HepG2 (cell line): ENCODE measurements around the gene ATAD3C. TPM values are rescaled to one million over a fixed set of nuclear protein-coding genes. Genes with fewer than 3 reads are reported as not detected.
A peak's percentile ranks its signal among the peaks of the same experiment; 100 is the strongest.

Experiments used
- ARHGAP35 ChIP-seq: sonication (generic); formaldehyde crosslinking; IDR thresholded peaks from 2 replicates; pipeline ENCODE4 v1.9.0; 2022; ENCODE audit warnings: mild to moderate bottlenecking, inconsistent platforms, moderate library complexity, missing genetic modification reagents, borderline replicate concordance
- BCL6 ChIP-seq: IDR thresholded peaks from 2 replicates; pipeline ENCODE4 v1.6.1; 2016; ENCODE audit warnings: missing genetic modification reagents, missing compliant biosample characterization
- CEBPB ChIP-seq: IDR thresholded peaks from 2 replicates; pipeline ENCODE4 v1.6.1; 2011; ENCODE audit warnings: low read depth, low read length, improper control_type of control experiment, borderline replicate concordance
- FOXC1 ChIP-seq: sonication (generic); formaldehyde crosslinking; IDR thresholded peaks from 2 replicates; pipeline ENCODE4 v1.8.0; 2022; ENCODE audit warnings: mild to moderate bottlenecking, missing genetic modification reagents, borderline replicate concordance
- PHF20 ChIP-seq: sonication (generic); formaldehyde crosslinking; IDR thresholded peaks from 2 replicates; pipeline ENCODE4 v1.5.0; 2020; ENCODE audit warnings: mild to moderate bottlenecking, missing genetic modification reagents
- RARG ChIP-seq: sonication (generic); formaldehyde crosslinking; IDR thresholded peaks from 2 replicates; pipeline ENCODE4 v1.4.0; 2020; ENCODE audit warnings: low read depth, mild to moderate bottlenecking, missing genetic modification reagents
- SAP130 ChIP-seq: IDR thresholded peaks from 2 replicates; pipeline ENCODE4 v1.6.1; 2016; ENCODE audit warnings: low read depth
- SUZ12 ChIP-seq: fragments of 150-350 bp; IDR thresholded peaks from 2 replicates; pipeline ENCODE4 v1.6.1; 2014; ENCODE audit warnings: low read depth, low read length
- TAF1 ChIP-seq: sonication (generic); formaldehyde crosslinking; IDR thresholded peaks from 2 replicates; pipeline ENCODE4 v1.4.0; 2020; ENCODE audit warnings: missing genetic modification reagents
- XBP1 ChIP-seq: sonication (generic); formaldehyde crosslinking; IDR thresholded peaks from 2 replicates; pipeline ENCODE4 v1.5.0; 2020; ENCODE audit warnings: missing genetic modification reagents
- ZNF615 ChIP-seq: sonication (generic); formaldehyde crosslinking; IDR thresholded peaks from 2 replicates; pipeline ENCODE4 v1.5.0; 2020; ENCODE audit warnings: mild to moderate bottlenecking, missing genetic modification reagents, borderline replicate concordance
- ZNF768 ChIP-seq: sonication (generic); formaldehyde crosslinking; IDR thresholded peaks from 2 replicates; pipeline ENCODE4 v1.4.0; 2020; ENCODE audit warnings: missing genetic modification reagents
- ZSCAN21 ChIP-seq: sonication (generic); formaldehyde crosslinking; IDR thresholded peaks from 2 replicates; pipeline ENCODE4 v1.8.0; 2022; ENCODE audit warnings: mild to moderate bottlenecking, missing genetic modification reagents, moderate library complexity, borderline replicate concordance
- ZSCAN25 ChIP-seq: sonication (generic); formaldehyde crosslinking; IDR thresholded peaks from 2 replicates; pipeline ENCODE4 v1.8.0; 2022; ENCODE audit warnings: mild to moderate bottlenecking, missing genetic modification reagents
- polyA plus RNA-seq, 8 experiments: library from polyadenylated mRNA; depleted of rRNA in 3 of 8; stranded (reverse) in 7 of 8; unstranded in 1 of 8; fragments of >200 nt; fragmentation: Illumina TruSeq in 4 of 8; extraction: Trizol in 4 of 8; gene quantifications; 2 replicates each; pipeline versions ENCODE4 v1.2.1 to v1.2.3, GENCODE V29; 2011 to 2016; ENCODE audit warnings: low read depth in 4 of 8, missing spikeins in 1 of 8, mixed read lengths in 1 of 8; ENCODE audit not compliant: insufficient read depth in 1 of 8
- total RNA-seq, 5 experiments: library from RNA; depleted of rRNA; stranded (reverse); fragments of >200 nt; fragmentation: Illumina TruSeq; extraction: Trizol; gene quantifications; 2 replicates each; pipeline ENCODE4 v1.2.3, GENCODE V29; 2016; ENCODE audit warnings: low read depth in 1 of 5
- TF ChIP-seq, protein P1 (sequence below): sonication (generic); formaldehyde crosslinking; IDR thresholded peaks from 2 replicates; pipeline ENCODE4 v1.4.0; 2020; ENCODE audit warnings: missing genetic modification reagents, borderline replicate concordance
- TF ChIP-seq, protein P2 (sequence below): sonication (generic); formaldehyde crosslinking; conservative IDR thresholded peaks from 2 replicates; pipeline ENCODE4 v1.8.0; 2022; ENCODE audit warnings: low read depth, missing genetic modification reagents
- TF ChIP-seq, protein P3 (sequence below): sonication (generic); formaldehyde crosslinking; IDR thresholded peaks from 2 replicates; pipeline ENCODE4 v1.8.1; 2023; ENCODE audit warnings: mild to moderate bottlenecking, moderate library complexity, missing genetic modification reagents
- TF ChIP-seq, protein P4 (sequence below): sonication (generic); formaldehyde crosslinking; IDR thresholded peaks from 2 replicates; pipeline ENCODE4 v1.5.0; 2020; ENCODE audit warnings: missing genetic modification reagents
- TF ChIP-seq, protein P5 (sequence below): IDR thresholded peaks from 2 replicates; pipeline ENCODE4 v1.6.1; 2018; ENCODE audit warnings: missing genetic modification reagents, mild to moderate bottlenecking, missing compliant biosample characterization

ATAD3C gene
- total and polyA plus RNA-seq, 2 of the 13 experiments (the other 11 are each of a cell fraction or from before 2014, with no cell fraction given) = 2.4 to 3.2 TPM

DNA sequence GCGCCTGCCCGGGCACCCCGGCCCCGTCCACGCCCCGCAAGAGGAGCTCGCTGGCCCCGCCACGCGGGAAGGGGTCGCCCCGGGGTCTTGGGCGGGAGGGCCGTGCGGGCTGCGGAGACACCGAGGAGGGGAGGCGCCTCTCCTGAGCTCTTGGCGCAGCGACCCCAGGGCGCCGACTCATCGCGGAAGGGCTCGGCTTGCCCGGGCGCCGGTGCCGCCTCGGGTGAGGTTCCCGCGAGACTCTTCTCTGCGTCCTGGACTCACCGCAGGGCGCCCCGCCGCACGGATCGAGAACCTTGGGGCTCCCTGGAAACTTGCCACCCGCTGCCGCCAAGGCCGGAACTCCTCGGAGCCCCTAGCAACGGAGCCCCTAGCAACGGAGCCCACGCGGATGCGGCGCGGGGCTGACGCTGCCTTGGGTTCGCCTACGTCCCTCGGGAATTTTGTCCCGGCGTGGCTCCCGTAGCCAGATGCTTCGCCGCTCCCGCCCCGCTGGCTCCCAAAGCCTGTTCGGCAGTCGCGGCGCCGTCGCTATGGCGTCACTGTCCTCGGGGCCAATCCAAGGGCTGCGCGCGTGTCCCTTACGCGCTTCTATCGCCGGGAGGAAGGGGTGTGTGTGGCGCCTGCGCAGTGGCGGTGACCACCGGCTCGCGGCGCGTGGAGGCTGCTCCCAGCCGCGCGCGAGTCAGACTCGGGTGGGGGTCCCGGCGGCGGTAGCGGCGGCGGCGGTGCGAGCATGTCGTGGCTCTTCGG, 62.2 kb downstream of the ATAD3C start, which contains the start of gene ATAD3A (continued):
- TF ChIP-seq, protein P1, sequence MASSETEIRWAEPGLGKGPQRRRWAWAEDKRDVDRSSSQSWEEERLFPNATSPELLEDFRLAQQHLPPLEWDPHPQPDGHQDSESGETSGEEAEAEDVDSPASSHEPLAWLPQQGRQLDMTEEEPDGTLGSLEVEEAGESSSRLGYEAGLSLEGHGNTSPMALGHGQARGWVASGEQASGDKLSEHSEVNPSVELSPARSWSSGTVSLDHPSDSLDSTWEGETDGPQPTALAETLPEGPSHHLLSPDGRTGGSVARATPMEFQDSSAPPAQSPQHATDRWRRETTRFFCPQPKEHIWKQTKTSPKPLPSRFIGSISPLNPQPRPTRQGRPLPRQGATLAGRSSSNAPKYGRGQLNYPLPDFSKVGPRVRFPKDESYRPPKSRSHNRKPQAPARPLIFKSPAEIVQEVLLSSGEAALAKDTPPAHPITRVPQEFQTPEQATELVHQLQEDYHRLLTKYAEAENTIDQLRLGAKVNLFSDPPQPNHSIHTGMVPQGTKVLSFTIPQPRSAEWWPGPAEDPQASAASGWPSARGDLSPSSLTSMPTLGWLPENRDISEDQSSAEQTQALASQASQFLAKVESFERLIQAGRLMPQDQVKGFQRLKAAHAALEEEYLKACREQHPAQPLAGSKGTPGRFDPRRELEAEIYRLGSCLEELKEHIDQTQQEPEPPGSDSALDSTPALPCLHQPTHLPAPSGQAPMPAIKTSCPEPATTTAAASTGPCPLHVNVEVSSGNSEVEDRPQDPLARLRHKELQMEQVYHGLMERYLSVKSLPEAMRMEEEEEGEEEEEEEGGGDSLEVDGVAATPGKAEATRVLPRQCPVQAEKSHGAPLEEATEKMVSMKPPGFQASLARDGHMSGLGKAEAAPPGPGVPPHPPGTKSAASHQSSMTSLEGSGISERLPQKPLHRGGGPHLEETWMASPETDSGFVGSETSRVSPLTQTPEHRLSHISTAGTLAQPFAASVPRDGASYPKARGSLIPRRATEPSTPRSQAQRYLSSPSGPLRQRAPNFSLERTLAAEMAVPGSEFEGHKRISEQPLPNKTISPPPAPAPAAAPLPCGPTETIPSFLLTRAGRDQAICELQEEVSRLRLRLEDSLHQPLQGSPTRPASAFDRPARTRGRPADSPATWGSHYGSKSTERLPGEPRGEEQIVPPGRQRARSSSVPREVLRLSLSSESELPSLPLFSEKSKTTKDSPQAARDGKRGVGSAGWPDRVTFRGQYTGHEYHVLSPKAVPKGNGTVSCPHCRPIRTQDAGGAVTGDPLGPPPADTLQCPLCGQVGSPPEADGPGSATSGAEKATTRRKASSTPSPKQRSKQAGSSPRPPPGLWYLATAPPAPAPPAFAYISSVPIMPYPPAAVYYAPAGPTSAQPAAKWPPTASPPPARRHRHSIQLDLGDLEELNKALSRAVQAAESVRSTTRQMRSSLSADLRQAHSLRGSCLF (CRISPR knock-in tag) = no peak
- TF ChIP-seq PHF20 (CRISPR knock-in tag) = peak; percentile 96
- TF ChIP-seq XBP1 = 0 out of 2 replicates have a peak, but pooled peaks have one; percentile 34
- TF ChIP-seq CEBPB = no peak; the same call in 1 of the 2 replicates
- TF ChIP-seq, protein P2, sequence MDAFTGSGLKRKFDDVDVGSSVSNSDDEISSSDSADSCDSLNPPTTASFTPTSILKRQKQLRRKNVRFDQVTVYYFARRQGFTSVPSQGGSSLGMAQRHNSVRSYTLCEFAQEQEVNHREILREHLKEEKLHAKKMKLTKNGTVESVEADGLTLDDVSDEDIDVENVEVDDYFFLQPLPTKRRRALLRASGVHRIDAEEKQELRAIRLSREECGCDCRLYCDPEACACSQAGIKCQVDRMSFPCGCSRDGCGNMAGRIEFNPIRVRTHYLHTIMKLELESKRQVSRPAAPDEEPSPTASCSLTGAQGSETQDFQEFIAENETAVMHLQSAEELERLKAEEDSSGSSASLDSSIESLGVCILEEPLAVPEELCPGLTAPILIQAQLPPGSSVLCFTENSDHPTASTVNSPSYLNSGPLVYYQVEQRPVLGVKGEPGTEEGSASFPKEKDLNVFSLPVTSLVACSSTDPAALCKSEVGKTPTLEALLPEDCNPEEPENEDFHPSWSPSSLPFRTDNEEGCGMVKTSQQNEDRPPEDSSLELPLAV = no peak
- no peak for TF ChIP-seq BCL6 (CRISPR knock-in tag)
- TF ChIP-seq, protein P3, sequence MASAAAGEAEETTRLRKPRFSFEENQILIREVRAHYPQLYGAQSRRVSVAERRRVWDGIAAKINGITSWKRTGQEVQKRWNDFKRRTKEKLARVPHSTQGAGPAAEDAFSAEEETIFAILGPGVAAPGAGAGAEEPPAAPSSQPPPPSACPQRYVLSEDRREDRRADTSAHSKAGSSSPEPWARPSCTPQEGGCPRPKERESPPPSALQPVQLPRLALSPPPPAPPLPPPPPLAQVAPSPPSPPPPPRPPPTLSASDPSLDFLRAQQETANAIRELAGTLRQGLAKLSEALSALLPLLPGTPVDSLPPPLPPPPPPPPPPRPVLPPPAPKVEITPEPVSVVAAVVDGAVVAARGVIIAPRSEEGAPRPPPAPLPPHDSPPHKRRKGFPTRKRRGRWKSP (CRISPR knock-in tag) = peak; percentile 41; the same call in 1 of the 2 replicates
- no peak for TF ChIP-seq ZSCAN21 (CRISPR knock-in tag)
- peak; percentile 98 for TF ChIP-seq SAP130 (CRISPR knock-in tag)
- peak; percentile 95 for TF ChIP-seq FOXC1 (CRISPR knock-in tag)
- TF ChIP-seq RARG (CRISPR knock-in tag) = no peak
- TF ChIP-seq ZNF615 (CRISPR knock-in tag) = no peak
- TF ChIP-seq ZSCAN25 (CRISPR knock-in tag) = no peak
- TF ChIP-seq, protein P4, sequence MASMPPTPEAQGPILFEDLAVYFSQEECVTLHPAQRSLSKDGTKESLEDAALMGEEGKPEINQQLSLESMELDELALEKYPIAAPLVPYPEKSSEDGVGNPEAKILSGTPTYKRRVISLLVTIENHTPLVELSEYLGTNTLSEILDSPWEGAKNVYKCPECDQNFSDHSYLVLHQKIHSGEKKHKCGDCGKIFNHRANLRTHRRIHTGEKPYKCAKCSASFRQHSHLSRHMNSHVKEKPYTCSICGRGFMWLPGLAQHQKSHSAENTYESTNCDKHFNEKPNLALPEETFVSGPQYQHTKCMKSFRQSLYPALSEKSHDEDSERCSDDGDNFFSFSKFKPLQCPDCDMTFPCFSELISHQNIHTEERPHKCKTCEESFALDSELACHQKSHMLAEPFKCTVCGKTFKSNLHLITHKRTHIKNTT (CRISPR knock-in tag) = 0 out of 2 replicates have a peak, but pooled peaks have one; percentile 68
- no peak for TF ChIP-seq SUZ12
- TF ChIP-seq ARHGAP35 (CRISPR knock-in tag) = no peak
- peak; percentile 68 for TF ChIP-seq TAF1 (CRISPR knock-in tag)
- TF ChIP-seq ZNF768 = 0 out of 2 replicates have a peak, but pooled peaks have one; percentile 67
- TF ChIP-seq, protein P5, sequence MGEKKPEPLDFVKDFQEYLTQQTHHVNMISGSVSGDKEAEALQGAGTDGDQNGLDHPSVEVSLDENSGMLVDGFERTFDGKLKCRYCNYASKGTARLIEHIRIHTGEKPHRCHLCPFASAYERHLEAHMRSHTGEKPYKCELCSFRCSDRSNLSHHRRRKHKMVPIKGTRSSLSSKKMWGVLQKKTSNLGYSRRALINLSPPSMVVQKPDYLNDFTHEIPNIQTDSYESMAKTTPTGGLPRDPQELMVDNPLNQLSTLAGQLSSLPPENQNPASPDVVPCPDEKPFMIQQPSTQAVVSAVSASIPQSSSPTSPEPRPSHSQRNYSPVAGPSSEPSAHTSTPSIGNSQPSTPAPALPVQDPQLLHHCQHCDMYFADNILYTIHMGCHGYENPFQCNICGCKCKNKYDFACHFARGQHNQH = peak; percentile 76; the same call in 1 of the 2 replicates
